Ammon's horn (tissue), 1 donor: Measurements from ENCODE around the gene TGFBR2.

Experiments
- DNase-seq: peaks from one replicate; pipeline ENCODE4 v3.0.0-alpha.2; 2016; ENCODE audit warnings: low spot score

The TGFBR2 gene

DNA sequence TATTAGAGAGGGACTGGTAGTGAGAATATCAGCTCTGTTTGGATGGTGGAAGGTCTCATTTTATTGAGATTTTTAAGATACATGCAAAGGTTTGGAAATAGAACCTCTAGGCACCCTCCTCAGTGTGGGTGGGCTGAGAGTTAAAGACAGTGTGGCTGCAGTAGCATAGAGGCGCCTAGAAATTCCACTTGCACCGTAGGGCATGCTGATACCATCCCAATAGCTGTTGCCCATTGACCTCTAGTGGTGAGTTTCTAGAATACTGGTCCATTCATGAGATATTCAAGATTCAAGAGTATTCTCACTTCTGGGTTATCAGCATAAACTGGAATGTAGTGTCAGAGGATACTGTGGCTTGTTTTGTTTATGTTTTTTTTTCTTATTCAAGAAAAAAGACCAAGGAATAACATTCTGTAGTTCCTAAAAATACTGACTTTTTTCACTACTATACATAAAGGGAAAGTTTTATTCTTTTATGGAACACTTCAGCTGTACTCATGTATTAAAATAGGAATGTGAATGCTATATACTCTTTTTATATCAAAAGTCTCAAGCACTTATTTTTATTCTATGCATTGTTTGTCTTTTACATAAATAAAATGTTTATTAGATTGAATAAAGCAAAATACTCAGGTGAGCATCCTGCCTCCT lies 87.2 kb downstream of the TGFBR2 start:
- DNase-seq, result peak; percentile 90

- DNase-seq, result no peak
Observed at GRCh38 chr3:30694148-30694547, 87.7 kb downstream of the TGFBR2 start.

- no peak for DNase-seq
Observed at GRCh38 chr3:30694668-30695067, 88.3 kb downstream of the TGFBR2 start.

DNA sequence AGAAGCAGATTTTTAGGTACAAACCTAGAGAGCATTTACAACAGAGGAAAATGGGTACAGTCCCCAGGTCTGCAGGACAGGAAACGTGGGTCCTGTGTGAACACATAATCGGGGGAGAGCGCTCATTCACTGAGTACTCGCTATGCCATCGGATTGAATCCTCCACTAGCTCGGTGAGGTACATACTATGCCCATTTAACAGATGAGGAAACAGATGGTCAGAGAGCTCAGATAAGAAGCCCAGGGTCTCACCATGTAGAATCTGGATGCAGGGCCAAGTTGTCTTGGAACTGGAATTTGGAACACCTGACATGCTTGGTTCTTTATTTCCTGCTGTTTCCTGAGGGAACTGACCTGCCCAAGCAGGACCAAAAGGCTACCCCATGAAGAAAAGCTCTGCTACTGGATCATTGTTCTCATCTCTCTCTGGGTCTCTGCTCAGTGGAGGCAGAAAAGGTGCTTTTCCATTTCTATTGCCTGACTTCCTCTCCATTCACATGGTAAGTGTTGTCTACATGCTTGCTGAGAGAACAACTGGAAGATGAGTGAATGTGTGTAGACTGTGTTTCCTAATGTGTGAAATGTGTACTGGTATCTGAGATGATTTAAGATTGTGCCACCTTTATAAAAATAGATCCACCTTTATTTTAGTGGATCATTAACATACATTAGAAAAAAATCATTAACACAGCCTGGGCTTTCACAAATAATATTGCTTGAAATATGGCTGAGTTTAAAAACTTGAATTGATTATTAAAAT lies 89.1 kb downstream of the TGFBR2 start:
- no peak for DNase-seq

DNA sequence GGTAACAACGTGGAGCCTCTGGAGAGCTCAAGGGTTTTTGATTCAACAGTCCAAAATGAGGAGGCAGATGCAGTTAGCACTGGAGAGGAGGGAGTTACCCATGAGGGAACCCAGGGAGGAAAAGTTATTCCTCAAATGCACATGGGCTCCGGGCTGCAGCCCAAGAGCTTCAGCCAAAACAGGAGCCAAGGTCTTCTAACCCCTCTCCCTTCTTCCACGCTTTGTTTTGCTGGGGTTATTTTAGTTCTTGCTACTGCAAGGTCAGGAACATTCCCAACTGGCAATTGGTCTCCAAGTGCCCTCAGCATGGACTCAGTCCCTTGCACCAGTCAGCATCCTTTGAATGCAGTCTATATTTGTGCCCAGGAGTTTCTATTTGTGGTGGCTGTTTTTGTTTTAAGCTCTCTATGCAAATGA lies 90.0 kb downstream of the TGFBR2 start:
- DNase-seq, result peak; percentile 63

- no peak for DNase-seq
Observed at GRCh38 chr3:30696896-30697295, 90.5 kb downstream of the TGFBR2 start.

DNA sequence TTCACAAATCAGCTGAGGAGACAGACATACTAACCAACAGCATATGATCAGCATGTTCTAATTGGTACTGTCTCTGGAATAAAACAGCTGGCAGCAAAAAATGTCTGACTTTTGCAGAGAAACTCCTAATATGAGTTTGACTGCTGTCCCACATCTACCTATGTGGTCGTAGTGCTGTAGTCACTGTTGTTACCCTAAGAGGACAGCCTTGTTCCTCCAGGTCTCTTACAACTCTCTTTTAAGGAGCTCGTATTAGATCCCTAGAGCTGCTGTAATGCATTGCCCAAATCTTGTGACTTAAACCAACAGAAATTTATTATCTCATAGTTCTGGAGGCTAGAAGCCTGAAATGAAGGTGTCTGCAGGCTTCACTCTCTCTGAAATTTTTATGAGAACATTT lies 92.1 kb downstream of the TGFBR2 start:
- DNase-seq, result no peak

- DNase-seq, result no peak
Observed at GRCh38 chr3:30699927-30700326, 93.5 kb downstream of the TGFBR2 start.

DNA sequence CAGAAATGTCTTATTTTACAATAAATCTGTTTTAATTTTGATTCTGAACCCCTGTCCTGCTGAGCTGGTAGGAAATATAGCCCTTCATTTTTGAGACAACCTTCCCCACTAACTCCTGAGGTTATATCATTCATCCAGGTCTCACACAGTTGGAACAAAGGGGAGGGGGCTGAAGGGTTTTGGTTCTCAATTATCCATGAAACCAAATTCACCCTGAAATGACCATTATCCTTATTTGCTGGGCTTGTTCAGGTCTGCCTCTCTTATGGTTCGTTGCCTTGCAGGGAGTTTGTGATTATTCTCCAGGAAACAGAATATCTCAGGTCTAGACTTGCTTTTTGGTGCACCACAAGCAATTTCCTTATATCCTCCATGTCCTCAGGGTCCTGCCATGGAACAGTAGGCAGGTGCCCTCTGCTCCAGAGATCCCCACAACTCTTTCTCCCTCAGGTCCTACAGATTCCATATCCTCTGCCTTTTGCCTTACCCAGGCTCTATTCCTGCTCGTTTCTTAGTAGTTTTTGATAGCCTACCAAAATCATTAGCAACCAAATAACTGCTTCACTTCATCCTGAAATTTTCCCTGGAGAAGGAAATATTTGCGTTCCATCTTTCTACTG lies 94.4 kb downstream of the TGFBR2 start:
- no peak for DNase-seq

DNA sequence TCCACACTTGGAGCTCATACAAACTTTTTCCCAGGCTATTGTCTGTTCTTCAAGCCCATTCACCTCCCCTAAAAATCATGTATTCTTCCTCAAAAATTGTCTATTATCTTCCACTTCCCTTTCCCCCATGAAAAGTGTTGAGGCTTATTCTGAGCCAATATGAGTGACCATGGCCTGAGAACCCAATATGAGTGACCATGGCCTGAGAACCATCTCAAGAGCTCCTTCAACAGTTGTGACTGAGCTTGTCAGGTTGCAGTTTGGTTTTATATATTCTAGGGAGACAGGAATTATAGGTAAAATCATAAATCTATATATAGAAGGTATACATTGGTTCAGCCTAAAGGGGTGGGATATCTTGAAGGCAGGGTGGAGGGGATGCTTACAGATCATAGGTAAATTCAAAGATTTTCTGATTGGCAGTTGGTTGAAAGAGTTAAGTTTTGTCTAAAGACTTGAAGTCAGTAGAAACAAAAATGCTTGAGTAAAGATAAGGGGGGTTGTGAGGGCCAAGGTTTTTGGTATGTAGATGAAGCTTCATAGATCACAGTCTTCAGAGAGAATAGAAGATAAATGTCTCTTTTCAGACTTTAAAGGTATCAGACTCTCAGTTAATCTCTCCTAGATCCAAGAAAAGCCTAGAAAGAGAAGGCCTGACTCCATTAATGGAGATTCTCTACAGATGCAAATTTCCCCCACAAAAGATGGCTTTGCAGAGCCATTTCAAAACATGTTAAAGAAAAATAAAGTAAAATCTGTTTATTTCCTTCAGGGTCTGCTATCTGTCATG lies 95.8 kb downstream of the TGFBR2 start:
- no peak for DNase-seq

DNA sequence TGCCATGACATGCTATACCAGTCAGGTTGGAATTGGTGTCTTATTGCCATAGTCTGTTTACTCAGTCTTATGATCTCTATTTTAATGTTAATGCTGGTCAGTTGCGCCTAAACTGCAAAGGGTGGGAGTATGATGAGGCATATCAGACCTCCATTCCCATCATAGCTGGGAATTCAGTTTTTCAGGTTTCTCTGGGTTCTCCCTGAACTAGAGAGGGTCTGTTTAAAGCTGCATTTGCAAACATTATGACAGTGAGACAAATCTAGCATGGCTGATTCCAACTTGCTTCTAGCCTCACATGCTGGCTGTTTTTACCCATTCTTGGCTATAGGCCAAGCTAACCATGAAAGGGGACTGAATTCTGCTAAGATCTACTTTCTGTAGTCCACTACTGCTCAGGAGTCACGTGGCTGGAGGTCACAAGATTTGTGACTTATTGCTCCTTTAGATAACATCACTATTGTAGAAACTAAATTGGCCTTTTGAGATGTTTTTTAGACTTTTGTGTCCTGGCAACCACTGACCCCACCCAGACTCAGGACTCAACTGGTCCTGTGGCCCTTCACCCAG lies 96.5 kb downstream of the TGFBR2 start:
- DNase-seq, result no peak

GRCh38 chr3:30704931-30705890 lies 98.8 kb downstream of the TGFBR2 start:
- DNase-seq, result no peak

DNA sequence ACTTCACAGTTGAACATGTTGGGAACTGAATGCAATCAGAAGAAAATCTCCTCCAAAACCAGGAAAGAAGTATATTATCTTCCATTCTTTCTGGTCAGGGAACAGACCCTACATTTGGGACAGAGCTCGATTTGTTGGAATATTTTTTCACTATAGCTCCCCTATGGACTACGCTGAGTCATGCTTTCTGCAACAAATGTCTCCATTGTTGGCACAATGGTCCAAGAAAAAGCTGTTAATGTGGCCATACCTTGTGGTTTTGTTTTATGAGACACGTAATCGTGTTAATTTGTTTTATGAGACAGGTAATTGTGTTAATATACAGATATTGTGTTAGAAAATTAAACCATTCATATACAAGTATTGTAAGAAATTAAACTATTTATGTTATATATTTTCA lies 101.4 kb downstream of the TGFBR2 start:
- no peak for DNase-seq

- no peak for DNase-seq
Observed at GRCh38 chr3:30708472-30708871, 102.1 kb downstream of the TGFBR2 start.

DNA sequence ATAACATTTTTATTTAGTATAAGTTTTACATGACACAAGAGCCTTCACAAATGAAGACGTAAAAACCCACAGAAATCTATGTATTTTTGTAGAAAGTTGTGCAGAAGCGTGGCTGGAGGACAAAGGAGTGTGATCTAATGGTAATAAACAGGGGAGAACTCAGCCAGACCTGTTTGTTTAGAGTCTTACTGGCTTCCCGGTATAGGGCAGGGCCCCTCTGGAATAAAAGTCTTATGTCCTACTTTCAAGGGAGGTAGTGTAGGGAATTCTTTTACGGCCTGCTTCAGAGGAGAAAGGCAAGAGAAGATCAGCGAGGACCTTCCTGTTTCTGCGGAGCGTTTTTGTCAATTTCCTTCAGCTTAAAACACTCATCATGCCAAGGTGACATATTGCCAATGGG lies 103.6 kb downstream of the TGFBR2 start:
- DNase-seq, result no peak

DNA sequence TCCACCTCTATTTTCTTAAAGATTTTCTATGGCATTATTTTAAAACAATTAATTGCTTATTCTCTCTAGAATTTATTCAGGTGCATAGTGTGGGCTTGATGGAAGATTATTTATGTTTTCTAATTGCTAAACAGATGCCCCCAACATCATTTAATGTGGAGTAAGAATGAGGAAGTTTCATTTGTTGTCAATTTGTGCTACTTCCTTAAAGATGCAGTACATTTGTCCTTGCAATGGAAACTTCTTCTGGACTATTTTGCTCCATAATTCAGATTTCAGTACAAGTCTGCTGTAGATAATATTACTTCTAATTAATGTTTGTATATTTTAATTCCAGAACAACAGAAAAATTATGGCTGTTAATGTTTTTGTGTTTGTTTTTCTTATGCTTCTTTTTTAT lies 104.8 kb downstream of the TGFBR2 start:
- no peak for DNase-seq

DNA sequence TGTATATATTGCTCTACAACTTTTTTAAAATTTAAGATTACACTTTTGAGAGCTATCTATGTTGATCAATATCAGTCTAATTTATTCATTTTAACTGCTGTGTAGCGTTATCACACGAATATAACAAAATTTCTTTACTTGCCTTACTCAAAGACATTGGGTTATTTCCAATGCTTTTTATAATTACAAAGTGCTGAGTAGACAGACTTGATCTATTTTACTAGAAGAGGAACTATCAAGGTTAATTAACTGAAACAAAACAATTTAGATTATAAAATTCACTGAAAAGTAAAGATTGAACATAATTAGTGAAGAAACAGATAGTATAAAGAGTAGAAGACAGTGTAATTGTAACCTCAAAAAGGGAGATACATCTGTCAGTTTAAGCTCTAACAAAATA lies 105.5 kb downstream of the TGFBR2 start:
- no peak for DNase-seq

GRCh38 chr3:30712991-30713390 lies 106.6 kb downstream of the TGFBR2 start:
- DNase-seq, result no peak

- DNase-seq, result no peak
Observed at GRCh38 chr3:30713885-30714503, 107.6 kb downstream of the TGFBR2 start.

- DNase-seq, result no peak
Observed at GRCh38 chr3:30719536-30719935, 113.1 kb downstream of the TGFBR2 start.
